ENCODE measurements around the gene UBE2F.
A peak's percentile ranks its signal among the peaks of the same experiment; 100 is the strongest.

UBE2F gene

GRCh38 chr2:238027591-238028415 is 61.0 kb downstream of the UBE2F start:
- H3K79me2 ChIP-seq = no peaks in the 10 kb centered on the region
- H3K4me3 ChIP-seq (ENCODE audit: low read depth, low read length) = no peak overlapping the region
- H3K27me3 ChIP-seq (ENCODE audit: control insufficient read depth, insufficient read depth, low read length) = no peaks in the 10 kb centered on the region
- H3K4me2 ChIP-seq (ENCODE audit: low read length) = no peak overlapping the region
- no peaks in the 10 kb centered on the region for H3K36me3 ChIP-seq (ENCODE audit: control insufficient read depth, insufficient read depth, low read length)
- no peaks in the 10 kb centered on the region for H3K9me3 ChIP-seq (ENCODE audit: control insufficient read depth, low read length)
- H3K9ac ChIP-seq = no peak overlapping the region
- H3K27ac ChIP-seq = no peak overlapping the region
- H3K4me1 ChIP-seq = peaks cover 26% of the 10 kb centered on the region
- no peak overlapping the region for H2AFZ ChIP-seq
- TF ChIP-seq, protein P1, sequence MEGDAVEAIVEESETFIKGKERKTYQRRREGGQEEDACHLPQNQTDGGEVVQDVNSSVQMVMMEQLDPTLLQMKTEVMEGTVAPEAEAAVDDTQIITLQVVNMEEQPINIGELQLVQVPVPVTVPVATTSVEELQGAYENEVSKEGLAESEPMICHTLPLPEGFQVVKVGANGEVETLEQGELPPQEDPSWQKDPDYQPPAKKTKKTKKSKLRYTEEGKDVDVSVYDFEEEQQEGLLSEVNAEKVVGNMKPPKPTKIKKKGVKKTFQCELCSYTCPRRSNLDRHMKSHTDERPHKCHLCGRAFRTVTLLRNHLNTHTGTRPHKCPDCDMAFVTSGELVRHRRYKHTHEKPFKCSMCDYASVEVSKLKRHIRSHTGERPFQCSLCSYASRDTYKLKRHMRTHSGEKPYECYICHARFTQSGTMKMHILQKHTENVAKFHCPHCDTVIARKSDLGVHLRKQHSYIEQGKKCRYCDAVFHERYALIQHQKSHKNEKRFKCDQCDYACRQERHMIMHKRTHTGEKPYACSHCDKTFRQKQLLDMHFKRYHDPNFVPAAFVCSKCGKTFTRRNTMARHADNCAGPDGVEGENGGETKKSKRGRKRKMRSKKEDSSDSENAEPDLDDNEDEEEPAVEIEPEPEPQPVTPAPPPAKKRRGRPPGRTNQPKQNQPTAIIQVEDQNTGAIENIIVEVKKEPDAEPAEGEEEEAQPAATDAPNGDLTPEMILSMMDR (IDR thresholded peaks at IDR 0.05) = no peak

DNA sequence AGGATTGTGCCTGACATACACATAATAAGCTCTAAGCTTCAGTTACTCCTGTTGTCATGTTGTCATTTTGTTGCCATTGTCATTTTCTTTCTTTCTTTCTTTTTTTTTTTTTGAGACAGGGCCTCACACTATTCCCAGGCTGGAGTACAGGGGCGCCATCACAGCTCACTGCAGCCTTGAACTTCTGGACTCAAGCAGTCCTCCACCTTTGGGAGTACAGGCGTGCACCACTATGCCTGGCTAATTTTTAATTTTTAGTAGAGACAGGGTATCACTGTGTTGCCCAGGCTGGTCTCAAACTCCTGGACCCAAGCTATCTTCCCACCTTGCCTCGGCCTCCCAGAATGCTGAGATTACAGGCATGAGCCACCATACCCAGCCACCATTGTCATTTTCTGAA is 63.0 kb downstream of the UBE2F start:
- H3K27me3 ChIP-seq (ENCODE audit: control insufficient read depth, insufficient read depth, low read length) = no peaks in the 10 kb centered on the region
- no peak overlapping the region for H3K4me3 ChIP-seq (ENCODE audit: low read depth, low read length)
- no peak overlapping the region for H3K9ac ChIP-seq
- no peak overlapping the region for H2AFZ ChIP-seq
- TF ChIP-seq, protein P1 (IDR thresholded peaks at IDR 0.05) = no peak
- H3K79me2 ChIP-seq = no peaks in the 10 kb centered on the region
- H3K27ac ChIP-seq = no peak overlapping the region
- H3K36me3 ChIP-seq (ENCODE audit: control insufficient read depth, insufficient read depth, low read length) = no peaks in the 10 kb centered on the region
- H3K4me1 ChIP-seq = peaks cover 41% of the 10 kb centered on the region
- H3K4me2 ChIP-seq (ENCODE audit: low read length) = no peak overlapping the region
- H3K9me3 ChIP-seq (ENCODE audit: control insufficient read depth, low read length) = no peaks in the 10 kb centered on the region

GRCh38 chr2:238030422-238031155 is 63.8 kb downstream of the UBE2F start:
- H3K9me3 ChIP-seq (ENCODE audit: control insufficient read depth, low read length) = no peaks in the 10 kb centered on the region
- H3K4me2 ChIP-seq (ENCODE audit: low read length) = no peak overlapping the region
- H2AFZ ChIP-seq = no peak overlapping the region
- H3K79me2 ChIP-seq = no peaks in the 10 kb centered on the region
- H3K4me1 ChIP-seq = peaks cover 39% of the 10 kb centered on the region
- H3K27ac ChIP-seq = peak overlapping the region; percentile 98
- H3K27me3 ChIP-seq (ENCODE audit: control insufficient read depth, insufficient read depth, low read length) = no peaks in the 10 kb centered on the region
- no peak overlapping the region for H3K4me3 ChIP-seq (ENCODE audit: low read depth, low read length)
- no peaks in the 10 kb centered on the region for H3K36me3 ChIP-seq (ENCODE audit: control insufficient read depth, insufficient read depth, low read length)
- H3K9ac ChIP-seq = no peak overlapping the region
- TF ChIP-seq, protein P1 (IDR thresholded peaks at IDR 0.05) = no peak

- H3K27ac ChIP-seq = peak overlapping the region; percentile 98
- H3K9me3 ChIP-seq (ENCODE audit: control insufficient read depth, low read length) = no peaks in the 10 kb centered on the region
- H3K4me2 ChIP-seq (ENCODE audit: low read length) = peak overlapping the region; percentile 44
- no peaks in the 10 kb centered on the region for H3K27me3 ChIP-seq (ENCODE audit: control insufficient read depth, insufficient read depth, low read length)
- no peaks in the 10 kb centered on the region for H3K79me2 ChIP-seq
- peak overlapping the region; percentile 63 for H2AFZ ChIP-seq
- no peaks in the 10 kb centered on the region for H3K36me3 ChIP-seq (ENCODE audit: control insufficient read depth, insufficient read depth, low read length)
- H3K4me1 ChIP-seq = peaks cover 37% of the 10 kb centered on the region
- H3K9ac ChIP-seq = peak overlapping the region; percentile 51
- TF ChIP-seq, protein P1 (IDR thresholded peaks at IDR 0.05) = peak; percentile 40
- H3K4me3 ChIP-seq (ENCODE audit: low read depth, low read length) = peak overlapping the region; percentile 43
Observed at GRCh38 chr2:238031751-238032150, 64.9 kb downstream of the UBE2F start.

Data from parathyroid adenoma (tissue), 2 donors.